Fibroblast of the aortic adventitia (primary cell): ENCODE measurements around the gene CANT1. TPM values are rescaled to one million over a fixed set of nuclear protein-coding genes. Genes with fewer than 3 reads are reported as not detected.

ENCODE experiments used
- DNase-seq: peaks from one replicate; pipeline ENCODE4 v3.0.0-alpha.2; 2010; ENCODE audit warnings: low read depth
- H3K4me3 ChIP-seq: 2 replicates; pipeline ENCODE4 v1.5.1; 2011; ENCODE audit warnings: low read depth, mild to moderate bottlenecking, control low read depth, low read length, moderate library complexity
- CTCF ChIP-seq: IDR thresholded peaks from 2 replicates; pipeline ENCODE4 v1.5.1; 2011; ENCODE audit warnings: mild to moderate bottlenecking, low read length, control low read depth, inconsistent platforms; ENCODE audit not compliant: insufficient read depth
- total RNA-seq: library from RNA; depleted of rRNA; stranded (reverse); fragments of >200 nt; gene quantifications from 2 replicates; pipeline ENCODE4 v1.2.3, GENCODE V29; 2012; ENCODE audit warnings: low replicate concordance

Gene CANT1
- total RNA-seq, 1 donor: 53.0 TPM

GRCh38 chr17:79007504-79008381 lies 1.8 kb downstream of the CANT1 start:
- no peak for TF ChIP-seq CTCF
- no peak for DNase-seq
- H3K4me3 ChIP-seq: peak overlapping the region; percentile 99

GRCh38 chr17:79006794-79007503 lies 2.6 kb downstream of the CANT1 start:
- H3K4me3 ChIP-seq: no peak overlapping the region
- TF ChIP-seq CTCF: no peak
- DNase-seq: no peak

- no peak for TF ChIP-seq CTCF
- no peak overlapping the region for H3K4me3 ChIP-seq
- no peak for DNase-seq
Measured at GRCh38 chr17:79006046-79006445, 3.5 kb downstream of the CANT1 start.

- TF ChIP-seq CTCF: no peak
- H3K4me3 ChIP-seq: no peak overlapping the region
- DNase-seq: no peak
Measured at GRCh38 chr17:79005063-79005861, 4.3 kb downstream of the CANT1 start.

- no peak overlapping the region for H3K4me3 ChIP-seq
- no peak for TF ChIP-seq CTCF
- DNase-seq: no peak
Measured at GRCh38 chr17:79003661-79004411, 5.7 kb downstream of the CANT1 start.

- no peak overlapping the region for H3K4me3 ChIP-seq
- DNase-seq: no peak
- TF ChIP-seq CTCF: no peak
Measured at GRCh38 chr17:79002796-79003593, 6.6 kb downstream of the CANT1 start.
